Measurements from ENCODE around the gene CFAP107. TPM values are rescaled to one million over a fixed set of nuclear protein-coding genes. Genes with fewer than 3 reads are reported as not detected.
"Not testable (repeated sequence)": the region's sequence is repeated elsewhere in the genome, so short reads cannot be mapped to it uniquely, and the experiment has no call there.

CFAP107 gene
- total RNA-seq, 2 donors from 2014 or later: not detected

GRCh38 chr1:12774801-12775345 is 28.9 kb downstream of the CFAP107 start:
- Mint-ChIP-seq H3K27ac (no peak overlapping the region), H3K4me1 (no peaks in the 10 kb centered on the region), H3K4me3 (no peak overlapping the region), H3K36me3 (ENCODE audit: low read depth) (peaks cover 3% of the 10 kb centered on the region), H3K27me3 (peaks cover 83% of the 10 kb centered on the region)
- ATAC-seq: no peak
- H3K9me3 ChIP-seq (ENCODE audit: control insufficient read depth, low read length, poor library complexity, severe bottlenecking): no peaks in the 10 kb centered on the region
- DNase-seq: no peak

GRCh38 chr1:12775443-12775842 is 29.4 kb downstream of the CFAP107 start:
- Mint-ChIP-seq H3K27ac (no peak overlapping the region), H3K36me3 (ENCODE audit: low read depth) (no peaks in the 10 kb centered on the region), H3K4me1 (no peaks in the 10 kb centered on the region), H3K4me3 (no peak overlapping the region), H3K27me3 (peaks cover 78% of the 10 kb centered on the region)
- ATAC-seq (no peak), DNase-seq (no peak)
- no peaks in the 10 kb centered on the region for H3K9me3 ChIP-seq (ENCODE audit: control insufficient read depth, low read length, poor library complexity, severe bottlenecking)

GRCh38 chr1:12776801-12777557 is 31.0 kb downstream of the CFAP107 start:
- H3K9me3 ChIP-seq (ENCODE audit: control insufficient read depth, low read length, poor library complexity, severe bottlenecking): no peaks in the 10 kb centered on the region
- Mint-ChIP-seq H3K4me3 (no peak overlapping the region), H3K27ac (no peak overlapping the region), H3K4me1 (no peaks in the 10 kb centered on the region), H3K27me3 (peaks cover 62% of the 10 kb centered on the region), H3K36me3 (ENCODE audit: low read depth) (no peaks in the 10 kb centered on the region)
- ATAC-seq (no peak), DNase-seq (no peak)

- no peak overlapping the region for H3K27ac Mint-ChIP-seq
- DNase-seq (no peak), ATAC-seq (no peak)
- H3K9me3 ChIP-seq (ENCODE audit: control insufficient read depth, low read length, poor library complexity, severe bottlenecking): no peaks in the 10 kb centered on the region
- H3K27me3 Mint-ChIP-seq: peaks cover 54% of the 10 kb centered on the region
- no peaks in the 10 kb centered on the region for H3K36me3 Mint-ChIP-seq (ENCODE audit: low read depth)
- no peak overlapping the region for H3K4me3 Mint-ChIP-seq
- no peaks in the 10 kb centered on the region for H3K4me1 Mint-ChIP-seq
These were observed 32.1 kb downstream of the CFAP107 start for GRCh38 chr1:12778061-12778460.

- Mint-ChIP-seq H3K4me1 (no peaks in the 10 kb centered on the region), H3K36me3 (ENCODE audit: low read depth) (no peaks in the 10 kb centered on the region), H3K27ac (no peak overlapping the region), H3K27me3 (peaks cover 50% of the 10 kb centered on the region), H3K4me3 (no peak overlapping the region)
- no peak for ATAC-seq
- no peak for DNase-seq
- H3K9me3 ChIP-seq (ENCODE audit: control insufficient read depth, low read length, poor library complexity, severe bottlenecking): no peaks in the 10 kb centered on the region
These were observed 32.9 kb downstream of the CFAP107 start for GRCh38 chr1:12778907-12779306.

GRCh38 chr1:12781488-12781887 is 35.5 kb downstream of the CFAP107 start:
- DNase-seq; H3K4me1 Mint-ChIP-seq; H3K27ac Mint-ChIP-seq; H3K4me3 Mint-ChIP-seq; H3K9me3 ChIP-seq (ENCODE audit: control insufficient read depth, low read length, poor library complexity, severe bottlenecking); ATAC-seq; H3K36me3 Mint-ChIP-seq (ENCODE audit: low read depth): not testable (repeated sequence)
- peaks cover 30% of the 10 kb centered on the region for H3K27me3 Mint-ChIP-seq

- H3K4me3 Mint-ChIP-seq; H3K4me1 Mint-ChIP-seq; ATAC-seq; H3K9me3 ChIP-seq (ENCODE audit: control insufficient read depth, low read length, poor library complexity, severe bottlenecking); H3K27ac Mint-ChIP-seq; H3K36me3 Mint-ChIP-seq (ENCODE audit: low read depth); DNase-seq: not testable (repeated sequence)
- peaks cover 11% of the 10 kb centered on the region for H3K27me3 Mint-ChIP-seq
These were observed 37.8 kb downstream of the CFAP107 start for GRCh38 chr1:12783783-12784182.

GRCh38 chr1:12784729-12785128 is 38.7 kb downstream of the CFAP107 start:
- not testable (repeated sequence) for H3K27ac Mint-ChIP-seq; DNase-seq; H3K4me1 Mint-ChIP-seq; ATAC-seq; H3K9me3 ChIP-seq (ENCODE audit: control insufficient read depth, low read length, poor library complexity, severe bottlenecking); H3K36me3 Mint-ChIP-seq (ENCODE audit: low read depth); H3K4me3 Mint-ChIP-seq; H3K27me3 Mint-ChIP-seq

- not testable (repeated sequence) for ATAC-seq; H3K4me1 Mint-ChIP-seq; H3K27ac Mint-ChIP-seq; H3K4me3 Mint-ChIP-seq; H3K36me3 Mint-ChIP-seq (ENCODE audit: low read depth); DNase-seq; H3K9me3 ChIP-seq (ENCODE audit: control insufficient read depth, low read length, poor library complexity, severe bottlenecking)
- H3K27me3 Mint-ChIP-seq: peaks cover 13% of the 10 kb centered on the region
These were observed 45.1 kb downstream of the CFAP107 start, which contains the start of gene PRAMEF1 for GRCh38 chr1:12791097-12791496. TSS of gene PRAMEF1 (plus strand) at chr1:12791397. CDS start at chr1:12793228, 1,831 bp downstream.

GRCh38 chr1:12798911-12799310 is 52.9 kb downstream of the CFAP107 start:
- H3K27ac Mint-ChIP-seq: no peak overlapping the region
- ATAC-seq (no peak), DNase-seq (no peak)
- H3K36me3 Mint-ChIP-seq (ENCODE audit: low read depth): no peaks in the 10 kb centered on the region
- H3K4me3 Mint-ChIP-seq: no peak overlapping the region
- no peaks in the 10 kb centered on the region for H3K4me1 Mint-ChIP-seq
- no peaks in the 10 kb centered on the region for H3K9me3 ChIP-seq (ENCODE audit: control insufficient read depth, low read length, poor library complexity, severe bottlenecking)
- H3K27me3 Mint-ChIP-seq: peaks cover 23% of the 10 kb centered on the region

- no peaks in the 10 kb centered on the region for H3K9me3 ChIP-seq (ENCODE audit: control insufficient read depth, low read length, poor library complexity, severe bottlenecking)
- H3K4me3 Mint-ChIP-seq: no peak overlapping the region
- peaks cover under 1% of the 10 kb centered on the region for H3K36me3 Mint-ChIP-seq (ENCODE audit: low read depth)
- peaks cover 18% of the 10 kb centered on the region for H3K27me3 Mint-ChIP-seq
- H3K4me1 Mint-ChIP-seq: no peaks in the 10 kb centered on the region
- H3K27ac Mint-ChIP-seq: no peak overlapping the region
- DNase-seq (no peak), ATAC-seq (no peak)
These were observed 53.7 kb downstream of the CFAP107 start for GRCh38 chr1:12799730-12800129.

- Mint-ChIP-seq H3K36me3 (ENCODE audit: low read depth) (no peaks in the 10 kb centered on the region), H3K4me3 (no peak overlapping the region), H3K4me1 (no peaks in the 10 kb centered on the region), H3K27me3 (peaks cover 19% of the 10 kb centered on the region), H3K27ac (no peak overlapping the region)
- H3K9me3 ChIP-seq (ENCODE audit: control insufficient read depth, low read length, poor library complexity, severe bottlenecking): peaks cover 2% of the 10 kb centered on the region
- DNase-seq (no peak), ATAC-seq (no peak)
These were observed 63.9 kb downstream of the CFAP107 start for GRCh38 chr1:12809933-12810332.

- peaks cover 19% of the 10 kb centered on the region for H3K27me3 Mint-ChIP-seq
- no peak overlapping the region for H3K4me3 Mint-ChIP-seq
- H3K4me1 Mint-ChIP-seq: no peaks in the 10 kb centered on the region
- no peak for ATAC-seq
- no peak for DNase-seq
- no peaks in the 10 kb centered on the region for H3K36me3 Mint-ChIP-seq (ENCODE audit: low read depth)
- H3K9me3 ChIP-seq (ENCODE audit: control insufficient read depth, low read length, poor library complexity, severe bottlenecking): peaks cover 2% of the 10 kb centered on the region
- H3K27ac Mint-ChIP-seq: no peak overlapping the region
These were observed 64.8 kb downstream of the CFAP107 start for GRCh38 chr1:12810691-12811408.
